Measurements from ENCODE around the gene SPATA12. TPM values are rescaled to one million over a fixed set of nuclear protein-coding genes. Genes with fewer than 3 reads are reported as not detected.

The SPATA12 gene, protein sequence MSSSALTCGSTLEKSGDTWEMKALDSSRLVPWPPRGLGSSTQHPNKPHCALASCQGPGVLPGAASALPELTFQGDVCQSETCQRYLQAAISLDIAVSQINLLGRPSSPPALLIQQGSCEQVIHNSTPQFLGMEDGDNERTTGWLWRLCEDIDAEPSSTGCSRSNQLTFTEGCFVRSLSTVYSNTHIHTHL
- not detected in 2 replicates for total RNA-seq

DNA sequence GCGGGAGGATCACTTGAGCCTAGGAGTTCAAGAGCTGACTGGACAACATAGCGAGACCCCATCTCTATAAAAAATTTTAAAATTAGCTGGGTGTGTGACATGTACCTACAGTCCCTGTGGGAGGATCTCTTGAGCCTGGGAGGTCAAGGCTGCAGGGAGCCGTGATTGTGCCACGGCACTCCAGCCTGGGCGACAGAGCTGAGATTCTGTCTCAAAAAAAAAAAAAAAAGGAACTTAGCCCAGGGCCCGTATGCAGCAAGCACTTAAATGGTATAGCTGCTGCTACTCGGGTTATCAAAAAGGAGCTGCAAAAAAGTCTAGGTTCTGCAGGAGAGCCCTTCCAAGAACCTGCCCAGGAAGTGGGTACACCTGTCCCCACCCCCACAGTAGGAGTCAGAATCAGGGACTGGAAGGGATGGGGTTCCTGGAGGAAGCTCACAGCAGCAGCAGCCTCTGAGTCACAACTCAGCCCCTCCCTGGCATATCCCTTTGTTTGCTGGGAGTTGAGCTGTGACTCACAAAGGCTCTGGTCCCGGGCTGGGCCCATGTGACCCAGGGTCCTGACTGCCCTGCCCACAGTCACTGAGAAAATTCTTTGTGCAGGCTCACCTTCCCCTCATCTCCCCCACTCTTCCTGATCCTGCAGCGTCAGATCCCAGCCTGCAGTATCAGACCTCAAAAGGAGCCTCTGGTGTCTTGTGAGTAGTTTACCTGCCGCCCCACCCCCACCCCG lies at the start of gene SPATA12:
TSS of gene SPATA12 (plus strand) at position 576 of the 733 bp plus-strand sequence. CDS start 13,031 bp downstream, outside the sequence.

Other genes with a start within 250 kb of the SPATA12 start
- gene IL17RD, start 104.7 kb downstream of the SPATA12 start, total RNA-seq = 4.0 and 6.1 TPM in 2 replicates
- not detected in 2 replicates for gene HESX1, start 139.3 kb downstream of the SPATA12 start, total RNA-seq
- gene APPL1, start 167.1 kb downstream of the SPATA12 start, total RNA-seq = 19.0 and 27.2 TPM in 2 replicates
- gene ASB14, start 232.0 kb downstream of the SPATA12 start, total RNA-seq = not detected in 2 replicates

All from airway epithelial cell (primary cell).